OCI-LY7 (cell line): ENCODE results near the gene CPHXL2. TPM values are rescaled to one million over a fixed set of nuclear protein-coding genes. Genes with fewer than 3 reads are reported as not detected.

Experiments used
- BruUV-seq: library from RNA; stranded (reverse); fragments of 400-500 nt; replicated peaks from 2 replicates; lab custom pipeline; 2021; lab: Mats Ljungman, UMichigan
- CTCF ChIA-PET: fragments of 300-600 bp; sonication (Branson Sonifier 250); formaldehyde crosslinking; loops from one replicate; lab custom pipeline; 2022; ENCODE audit warnings: antibody characterized with exemption; ENCODE audit not compliant: unreplicated experiment; lab: Charles Lee
- POLR2A ChIA-PET: fragments of 300-600 bp; sonication (Branson Sonifier 250); formaldehyde crosslinking; loops from one replicate; lab custom pipeline; 2022; ENCODE audit warnings: antibody characterized with exemption; lab: Charles Lee
- DNase-seq: peaks from one replicate; pipeline ENCODE4 v3.0.0-alpha.2; 2015; ENCODE audit warnings: low spot score
- H2AFZ ChIP-seq: fragments of 200-600 bp; sonication (generic), shearing (Covaris generic); 2 replicates; pipeline ENCODE4 v1.6.1; 2014; ENCODE audit warnings: mild to moderate bottlenecking, antibody characterized with exemption, low read length, moderate library complexity
- H3K27ac ChIP-seq: fragments of 200-600 bp; sonication (generic); 2 replicates; pipeline ENCODE4 v1.5.1; 2014; ENCODE audit warnings: mixed run types, low read depth, mild to moderate bottlenecking, moderate library complexity, low read length, inconsistent platforms; ENCODE audit not compliant: poor library complexity, severe bottlenecking
- H3K36me3 ChIP-seq: fragments of 200-600 bp; sonication (generic); 2 replicates; pipeline ENCODE4 v1.6.1; 2014; ENCODE audit warnings: mild to moderate bottlenecking, antibody characterized with exemption, low read length, moderate library complexity, mixed read lengths; ENCODE audit not compliant: insufficient read depth
- H3K4me1 ChIP-seq: fragments of 200-600 bp; sonication (generic); 2 replicates; pipeline ENCODE4 v1.5.1; 2014; ENCODE audit warnings: mild to moderate bottlenecking, low read length; ENCODE audit not compliant: insufficient read depth, poor library complexity, severe bottlenecking
- H3K4me2 ChIP-seq: fragments of 200-600 bp; sonication (generic); 2 replicates; pipeline ENCODE4 v1.6.1; 2014; ENCODE audit warnings: mild to moderate bottlenecking, low read length
- H3K4me3 ChIP-seq: fragments of 200-600 bp; sonication (generic); 2 replicates; pipeline ENCODE4 v1.5.1; 2014; ENCODE audit warnings: mild to moderate bottlenecking, low read depth, low read length; ENCODE audit not compliant: poor library complexity, severe bottlenecking
- H3K79me2 ChIP-seq: fragments of 200-600 bp; sonication (generic); 2 replicates; pipeline ENCODE4 v1.6.1; 2016; ENCODE audit warnings: low read depth, mild to moderate bottlenecking, low read length, moderate library complexity, mixed read lengths; ENCODE audit not compliant: insufficient read depth
- H3K9me2 ChIP-seq: fragments of 200-600 bp; sonication (generic); 2 replicates; pipeline ENCODE4 v1.6.1; 2016; ENCODE audit warnings: mild to moderate bottlenecking, low read length, mixed read lengths; ENCODE audit not compliant: insufficient read depth
- H3K9me3 ChIP-seq: fragments of 200-600 bp; sonication (generic); 2 replicates; pipeline ENCODE4 v1.6.1; 2014; ENCODE audit warnings: mild to moderate bottlenecking, mixed run types, low read length, mixed read lengths
- H4K20me1 ChIP-seq: fragments of 200-600 bp; sonication (generic); 2 replicates; pipeline ENCODE4 v1.6.1; 2014; ENCODE audit warnings: mild to moderate bottlenecking, antibody characterized with exemption, low read length, moderate library complexity, mixed read lengths; ENCODE audit not compliant: insufficient read depth
- CTCF ChIP-seq: fragments of 200-600 bp; sonication (generic); conservative IDR thresholded peaks from 2 replicates; pipeline ENCODE4 v1.5.1; 2014; ENCODE audit warnings: mild to moderate bottlenecking, antibody characterized with exemption, low read length, moderate library complexity, mixed read lengths
- EZH2phosphoT487 ChIP-seq: fragments of 200-600 bp; sonication (generic); IDR thresholded peaks from 2 replicates; pipeline ENCODE4 v1.6.1; 2018; ENCODE audit warnings: low read depth, borderline replicate concordance, mild to moderate bottlenecking, mixed run types, antibody characterized with exemption, low read length, moderate library complexity, mixed read lengths
- intact Hi-C: fragments of 100-400 bp; cut with micrococcal nuclease; formaldehyde crosslinking; loops from one replicate; pipeline ENCODE4 v1.10.0; 2022; ENCODE audit not compliant: unreplicated experiment
- total RNA-seq, 2 experiments: library from RNA; depleted of rRNA in 1 of 2; stranded (reverse); fragments of >200 nt in 1 of 2; shearing (Covaris generic) in 1 of 2; gene quantifications; 2 replicates each; pipeline ENCODE4 v1.2.3, GENCODE V29; 2014 to 2022

CPHXL2 gene
- total RNA-seq, 2 experiments from 2014 or later = not detected

GRCh38 chr16:75640598-75640997 lies 36.2 kb downstream of the CPHXL2 start:
- H3K4me2 ChIP-seq = no peak overlapping the region
- POLR2A ChIA-PET = no interaction called here
- H3K4me3 ChIP-seq = no peak overlapping the region
- no peaks in the 10 kb centered on the region for H3K9me3 ChIP-seq
- intact Hi-C loops = no loop called here
- H3K36me3 ChIP-seq = peaks cover 98% of the 10 kb centered on the region
- TF ChIP-seq CTCF (no peak), EZH2phosphoT487 (no peak)
- peaks cover 18% of the 10 kb centered on the region for H3K4me1 ChIP-seq
- DNase-seq = no peak
- no peak overlapping the region for H2AFZ ChIP-seq
- no TSS peak for BruUV-seq
- H3K27ac ChIP-seq = no peak overlapping the region
- CTCF ChIA-PET = no interaction called here
- H3K79me2 ChIP-seq = peaks cover 35% of the 10 kb centered on the region
- peaks cover 26% of the 10 kb centered on the region for H4K20me1 ChIP-seq
- H3K9me2 ChIP-seq = no peaks in the 10 kb centered on the region

- peaks cover 98% of the 10 kb centered on the region for H3K36me3 ChIP-seq
- H3K9me3 ChIP-seq = no peaks in the 10 kb centered on the region
- no peaks in the 10 kb centered on the region for H4K20me1 ChIP-seq
- intact Hi-C loops = no loop called here
- H3K27ac ChIP-seq = no peak overlapping the region
- H3K79me2 ChIP-seq = no peaks in the 10 kb centered on the region
- DNase-seq = no peak
- ChIA-PET POLR2A (no interaction called here), CTCF (no interaction called here)
- H3K4me1 ChIP-seq = no peaks in the 10 kb centered on the region
- TF ChIP-seq EZH2phosphoT487 (no peak), CTCF (no peak)
- BruUV-seq = no TSS peak
- H2AFZ ChIP-seq = no peak overlapping the region
- no peaks in the 10 kb centered on the region for H3K9me2 ChIP-seq
- H3K4me2 ChIP-seq = no peak overlapping the region
- no peak overlapping the region for H3K4me3 ChIP-seq
Observed at GRCh38 chr16:75635036-75635435, 41.8 kb downstream of the CPHXL2 start.

- H2AFZ ChIP-seq = no peak overlapping the region
- no peak overlapping the region for H3K27ac ChIP-seq
- TF ChIP-seq CTCF = no peak
- no peak for TF ChIP-seq EZH2phosphoT487
- H3K36me3 ChIP-seq = peaks cover 98% of the 10 kb centered on the region
- H3K9me2 ChIP-seq = no peaks in the 10 kb centered on the region
- H3K4me1 ChIP-seq = no peaks in the 10 kb centered on the region
- H3K79me2 ChIP-seq = no peaks in the 10 kb centered on the region
- no TSS peak for BruUV-seq
- no peak overlapping the region for H3K4me2 ChIP-seq
- ChIA-PET CTCF (no interaction called here), POLR2A (interaction anchor here (0.5 to 2.1 kb wide), 7 partner anchors 9 to 113 kb away, joined by 3 to 6 read pairs (median 4); no protein-coding TSS in a partner anchor)
- no peaks in the 10 kb centered on the region for H3K9me3 ChIP-seq
- no peak for DNase-seq
- intact Hi-C loops = no loop called here
- H3K4me3 ChIP-seq = no peak overlapping the region
- H4K20me1 ChIP-seq = no peaks in the 10 kb centered on the region
Observed at GRCh38 chr16:75632857-75633256, 44.0 kb downstream of the CPHXL2 start.
